CD4-positive, alpha-beta T cell treated with Interleukin-1 beta for 1 hour (primary cell): ENCODE results near the gene ANAPC1.
"Not testable (repeated sequence)": the region's sequence is repeated elsewhere in the genome, so short reads cannot be mapped to it uniquely, and the experiment has no call there.

Experiments
- DNase-seq, 2 donors: peaks; one replicate each; pipeline ENCODE4 v3.0.0-alpha.2; 2020 to 2022

ANAPC1 gene

GRCh38 chr2:111727611-111728110, 156.3 kb downstream of the ANAPC1 start:
- DNase-seq: not testable (repeated sequence)

GRCh38 chr2:111725742-111726141, 158.3 kb downstream of the ANAPC1 start:
- DNase-seq: not testable (repeated sequence)

GRCh38 chr2:111719610-111720009, 164.4 kb downstream of the ANAPC1 start:
- DNase-seq: not testable (repeated sequence)
